Esophagus squamous epithelium (tissue), 5 donors: ENCODE results near the gene KLF15. TPM values are rescaled to one million over a fixed set of nuclear protein-coding genes. Genes with fewer than 3 reads are reported as not detected.

Source experiments
- DNase-seq: peaks from one replicate; lab custom pipeline; 2025; lab: John Stamatoyannopoulos, UW
- H3K27ac ChIP-seq, 4 donors: fragments of 200-600 bp; sonication (generic); one replicate each; pipeline ENCODE4 v1.5.1; 2016 to 2019; ENCODE audit warnings: mild to moderate bottlenecking in 1 of 4
- H3K27me3 ChIP-seq, 4 donors: fragments of 200-600 bp; sonication (generic); 1 replicate in 3 of 4; 2 replicates in 1 of 4; pipeline versions ENCODE4 v1.5.1 to v1.6.0; 2017 to 2021; ENCODE audit warnings: antibody characterized with exemption in 1 of 4
- H3K36me3 ChIP-seq, 3 donors: fragments of 200-600 bp; sonication (generic); one replicate each; pipeline ENCODE4 v1.5.1; 2016 to 2019
- H3K4me1 ChIP-seq, 3 donors: fragments of 200-600 bp; sonication (generic); one replicate each; pipeline ENCODE4 v1.5.1; 2017 to 2019
- H3K4me3 ChIP-seq, 4 donors: fragments of 200-600 bp; sonication (generic); 1 replicate in 3 of 4; 2 replicates in 1 of 4; pipeline ENCODE4 v1.5.1; 2016 to 2019; ENCODE audit warnings: mild to moderate bottlenecking in 2 of 4, moderate library complexity in 1 of 4
- H3K9me3 ChIP-seq, 3 donors: fragments of 200-600 bp; sonication (generic); one replicate each; pipeline ENCODE4 v1.5.1; 2016 to 2019
- POLR2A ChIP-seq, 4 donors: fragments of 450-650 bp; IDR thresholded peaks; one replicate each; pipeline ENCODE4 v1.6.1; 2017; ENCODE audit warnings: antibody characterized with exemption in 4 of 4, mild to moderate bottlenecking in 4 of 4, moderate library complexity in 3 of 4
- WGBS, 2 donors: methylation state at CpG; one replicate each; pipeline ENCODE4 v1.1.5; 2018; 5-methylcytosine and 5-hydroxymethylcytosine counted together
- intact Hi-C: fragments of 100-400 bp; cut with DNase I; formaldehyde crosslinking; loops from one replicate; pipeline ENCODE4 v1.15.0; 2022
- total RNA-seq, 4 donors: library from RNA; depleted of rRNA; stranded (reverse); fragments of >200 nt; gene quantifications; one replicate each; pipeline ENCODE4 v1.1.0, GENCODE V29; 2016
- TF ChIP-seq, protein P1 (sequence below), 6 experiments: fragments of 450-650 bp in 4 of 6; fragments of 200-600 bp in 2 of 6; sonication (generic) in 2 of 6; IDR thresholded peaks; one replicate each; pipeline ENCODE4 v1.5.1; 2016 to 2019; ENCODE audit warnings: antibody characterized with exemption in 6 of 6, mild to moderate bottlenecking in 4 of 6, moderate library complexity in 4 of 6
- donor health status: DM: yes; HTN: yes; CAD: no.

Gene KLF15
- total RNA-seq, 4 donors from 2014 or later: 1.8 to 43.1 (median 7.7) TPM

DNA sequence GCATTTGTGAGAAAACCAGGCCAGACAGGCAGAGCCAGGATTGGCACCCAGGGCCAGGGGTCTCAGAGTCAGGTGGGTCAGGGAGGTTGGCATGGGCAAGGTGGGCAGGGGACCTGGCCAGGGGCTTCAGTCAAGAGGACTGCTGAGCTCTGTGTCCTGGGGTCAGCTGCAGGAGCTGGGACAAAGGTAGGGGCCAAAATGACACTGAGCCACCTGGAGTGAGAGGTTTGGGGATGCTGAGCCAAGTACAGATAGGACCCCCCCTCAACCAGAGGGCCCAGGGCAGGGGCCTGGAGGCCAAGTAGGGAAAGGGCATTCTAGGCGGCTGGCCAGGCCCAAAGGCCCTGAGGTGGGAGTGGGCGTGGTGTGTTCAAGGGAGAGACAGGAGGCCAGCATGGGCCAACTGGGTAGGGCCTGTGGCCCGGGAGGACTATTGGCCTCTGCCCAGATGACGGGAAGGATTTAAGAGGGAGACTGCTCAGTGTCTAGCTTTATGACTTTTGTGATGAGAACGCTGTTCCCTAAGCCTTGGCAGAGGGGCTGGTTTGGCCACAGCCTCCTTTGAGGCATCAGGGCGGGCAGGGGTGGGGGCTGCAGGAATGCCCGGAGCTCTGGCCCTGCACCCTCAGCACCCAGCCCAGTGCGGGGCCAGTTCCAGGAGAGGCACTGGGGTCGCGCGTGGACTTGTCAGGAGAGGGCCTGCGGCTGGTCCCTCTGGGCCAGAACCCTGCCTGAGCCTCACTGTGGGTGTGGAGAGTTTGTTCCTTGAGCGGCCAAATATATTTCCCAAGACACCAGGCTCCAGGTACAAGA, 40.6 kb upstream of the KLF15 start:
- Histone ChIP-seq H3K27ac (no peak overlapping the region), H3K9me3 (no peaks in the 10 kb centered on the region), H3K4me3 (no peak overlapping the region), H3K4me1 (peaks cover 0 to 24% (median 3%) of the 10 kb centered on the region in 3 donors), H3K27me3 (peaks cover 0 to 39% (median 0%) of the 10 kb centered on the region in 4 donors), H3K36me3 (no peaks in the 10 kb centered on the region)
- 60 to 74% methylated on average over 4 to 5 of the region's 13 CpGs for WGBS, 2 donors
- DNase-seq: no peak
- TF ChIP-seq, protein P1, sequence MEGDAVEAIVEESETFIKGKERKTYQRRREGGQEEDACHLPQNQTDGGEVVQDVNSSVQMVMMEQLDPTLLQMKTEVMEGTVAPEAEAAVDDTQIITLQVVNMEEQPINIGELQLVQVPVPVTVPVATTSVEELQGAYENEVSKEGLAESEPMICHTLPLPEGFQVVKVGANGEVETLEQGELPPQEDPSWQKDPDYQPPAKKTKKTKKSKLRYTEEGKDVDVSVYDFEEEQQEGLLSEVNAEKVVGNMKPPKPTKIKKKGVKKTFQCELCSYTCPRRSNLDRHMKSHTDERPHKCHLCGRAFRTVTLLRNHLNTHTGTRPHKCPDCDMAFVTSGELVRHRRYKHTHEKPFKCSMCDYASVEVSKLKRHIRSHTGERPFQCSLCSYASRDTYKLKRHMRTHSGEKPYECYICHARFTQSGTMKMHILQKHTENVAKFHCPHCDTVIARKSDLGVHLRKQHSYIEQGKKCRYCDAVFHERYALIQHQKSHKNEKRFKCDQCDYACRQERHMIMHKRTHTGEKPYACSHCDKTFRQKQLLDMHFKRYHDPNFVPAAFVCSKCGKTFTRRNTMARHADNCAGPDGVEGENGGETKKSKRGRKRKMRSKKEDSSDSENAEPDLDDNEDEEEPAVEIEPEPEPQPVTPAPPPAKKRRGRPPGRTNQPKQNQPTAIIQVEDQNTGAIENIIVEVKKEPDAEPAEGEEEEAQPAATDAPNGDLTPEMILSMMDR (IDR thresholded peaks at IDR 0.05): no peak
- no peak for TF ChIP-seq POLR2A (IDR thresholded peaks at IDR 0.05)
- intact Hi-C loops: loop anchor here (10.0 kb wide), 1 partner anchor 143 kb away; no protein-coding TSS in a partner anchor

DNA sequence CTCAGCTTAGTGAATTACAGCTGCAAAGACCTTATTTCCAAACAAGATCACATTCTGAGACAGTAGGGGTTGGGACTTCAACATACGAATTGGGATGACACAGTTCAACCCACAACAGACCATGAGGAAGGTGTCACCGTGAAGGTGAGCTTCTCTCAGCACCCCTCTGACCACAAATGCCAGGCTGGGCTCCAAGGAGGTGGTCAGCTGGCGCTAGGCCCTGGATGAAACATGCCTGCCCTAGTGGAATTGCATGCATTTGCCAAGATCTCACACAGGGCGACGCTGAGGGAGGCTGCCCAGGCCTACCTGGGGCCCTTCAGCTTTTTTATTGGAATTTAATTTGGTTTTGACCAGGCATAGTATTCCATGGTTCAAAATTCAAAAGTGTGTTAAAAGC, 39.3 kb upstream of the KLF15 start:
- no peak for TF ChIP-seq POLR2A (IDR thresholded peaks at IDR 0.05)
- TF ChIP-seq, protein P1 (IDR thresholded peaks at IDR 0.05): no peak
- no peak overlapping the region for H3K4me3 ChIP-seq
- intact Hi-C loops: loop anchor here (10.0 kb wide), 1 partner anchor 142 kb away; no protein-coding TSS in a partner anchor
- 87% methylated on average over 4 of the region's 5 CpGs; no CpG with 5 or more reads in 1 of the 2 donors for WGBS, 2 donors
- H3K4me1 ChIP-seq: peaks cover 0 to 24% (median 3%) of the 10 kb centered on the region in 3 donors
- H3K9me3 ChIP-seq: no peaks in the 10 kb centered on the region
- no peak for DNase-seq
- H3K27ac ChIP-seq: no peak overlapping the region
- peaks cover 0 to 38% (median 0%) of the 10 kb centered on the region in 4 donors for H3K27me3 ChIP-seq
- no peaks in the 10 kb centered on the region for H3K36me3 ChIP-seq

DNA sequence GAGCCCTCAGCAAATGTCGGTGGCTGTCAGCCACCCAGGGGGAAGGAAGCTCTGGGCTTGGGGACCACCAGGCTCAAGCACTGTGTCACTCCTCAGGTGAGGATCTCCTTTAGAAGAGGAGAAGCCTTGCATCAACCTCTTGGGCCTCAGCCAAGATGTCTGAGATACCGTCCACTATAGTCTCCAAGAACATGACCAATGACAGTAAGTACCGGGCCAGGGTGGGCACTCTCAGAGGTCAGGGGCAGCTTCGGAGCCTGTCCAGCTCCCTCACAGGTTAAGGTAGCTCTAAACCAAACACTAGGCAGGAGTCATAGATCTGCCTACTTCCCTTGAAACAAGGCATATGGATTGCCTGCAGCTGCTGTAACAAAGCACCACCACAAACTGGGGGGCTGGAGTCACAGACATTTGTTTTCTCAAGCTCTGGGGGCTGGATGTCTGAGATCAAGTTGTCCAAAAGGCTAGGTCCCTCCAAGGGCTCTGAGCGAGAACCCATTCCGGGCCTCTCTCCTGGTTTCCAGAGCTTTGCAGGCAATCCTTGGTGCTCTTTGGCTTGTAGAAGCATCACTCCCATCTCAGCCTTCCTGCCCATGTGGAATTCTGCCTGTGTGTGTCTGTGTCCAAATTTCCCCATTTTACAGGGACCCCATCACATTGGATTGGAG, 38.8 kb upstream of the KLF15 start:
- Histone ChIP-seq H3K27me3 (peaks cover 0 to 38% (median 0%) of the 10 kb centered on the region in 4 donors), H3K9me3 (no peaks in the 10 kb centered on the region), H3K36me3 (no peaks in the 10 kb centered on the region), H3K27ac (no peak overlapping the region), H3K4me3 (no peak overlapping the region), H3K4me1 (peaks cover 0 to 24% (median 3%) of the 10 kb centered on the region in 3 donors)
- TF ChIP-seq POLR2A (IDR thresholded peaks at IDR 0.05): no peak
- TF ChIP-seq, protein P1 (IDR thresholded peaks at IDR 0.05): no peak
- 94 to 100% methylated on average over 4 to 5 of the region's 6 CpGs for WGBS, 2 donors
- DNase-seq: no peak
- intact Hi-C loops: loop anchor here (10.0 kb wide), 1 partner anchor 141 kb away; no protein-coding TSS in a partner anchor

DNA sequence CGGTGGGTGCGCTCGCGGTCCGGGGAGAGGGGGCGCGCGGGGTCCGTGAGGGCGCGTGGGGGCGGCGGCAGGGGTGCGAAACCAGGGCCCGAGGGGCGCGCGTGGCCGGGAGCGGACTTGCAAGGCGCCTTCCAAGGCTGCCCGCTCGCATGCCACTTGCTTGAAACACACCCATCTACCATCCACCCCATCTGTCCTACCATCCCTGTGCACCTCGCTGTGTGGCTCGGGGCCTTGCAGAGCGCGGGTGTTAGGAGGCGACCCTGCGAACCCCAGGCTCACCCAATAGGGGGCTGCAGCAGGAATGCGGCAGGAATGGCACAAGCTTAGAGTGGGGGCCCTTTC, 37.7 kb upstream of the KLF15 start:
- no peak for DNase-seq
- intact Hi-C loops: loop anchor here (10.0 kb wide), 1 partner anchor 140 kb away; no protein-coding TSS in a partner anchor
- Histone ChIP-seq H3K36me3 (no peaks in the 10 kb centered on the region), H3K4me1 (peaks cover 0 to 24% (median 3%) of the 10 kb centered on the region in 3 donors), H3K27ac (no peak overlapping the region), H3K9me3 (no peaks in the 10 kb centered on the region), H3K27me3 (peaks cover 0 to 41% (median 0%) of the 10 kb centered on the region in 4 donors), H3K4me3 (peak overlapping the region in 3 of 4 donors; percentile 4 to 49 (median 37))
- WGBS, 2 donors: 83% methylated on average over 1 of the region's 30 CpGs; no CpG with 5 or more reads in 1 of the 2 donors
- TF ChIP-seq POLR2A (IDR thresholded peaks at IDR 0.05): no peak
- TF ChIP-seq, protein P1 (IDR thresholded peaks at IDR 0.05): no peak
